SKM-1 (cell line): ENCODE results near the gene ADCY10.
"Not testable (repeated sequence)": the region's sequence is repeated elsewhere in the genome, so short reads cannot be mapped to it uniquely, and the experiment has no call there.

Experiments
- DNase-seq: peaks from one replicate; lab custom pipeline; 2025; ENCODE audit not compliant: unreplicated experiment; lab: John Stamatoyannopoulos, UW

ADCY10 gene

DNA sequence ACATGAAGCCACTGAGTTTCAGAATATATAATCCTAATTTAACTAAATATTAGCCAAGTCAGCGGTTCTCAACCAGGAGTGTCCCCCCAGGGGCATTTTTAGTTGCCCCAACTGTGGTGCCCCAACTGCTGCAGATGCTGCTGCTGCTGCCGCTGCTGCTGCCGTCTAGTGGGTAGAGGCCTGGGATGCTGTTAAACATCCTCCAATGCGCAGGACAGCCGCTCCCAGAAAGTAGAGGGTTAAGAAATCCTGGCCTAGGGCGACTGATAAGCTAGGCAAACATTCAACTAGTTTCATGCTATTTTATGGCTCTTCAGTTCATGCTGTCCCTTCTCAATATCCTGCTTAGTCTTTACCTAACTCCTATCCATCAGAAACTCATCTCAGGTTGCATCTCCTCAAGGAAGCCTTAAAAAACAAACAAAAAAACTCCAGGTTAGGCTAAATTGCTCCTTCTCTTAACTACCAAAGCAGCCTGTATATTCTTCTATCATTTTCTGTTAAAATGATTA, 12.6 kb upstream of the ADCY10 start:
- no peak for DNase-seq

DNA sequence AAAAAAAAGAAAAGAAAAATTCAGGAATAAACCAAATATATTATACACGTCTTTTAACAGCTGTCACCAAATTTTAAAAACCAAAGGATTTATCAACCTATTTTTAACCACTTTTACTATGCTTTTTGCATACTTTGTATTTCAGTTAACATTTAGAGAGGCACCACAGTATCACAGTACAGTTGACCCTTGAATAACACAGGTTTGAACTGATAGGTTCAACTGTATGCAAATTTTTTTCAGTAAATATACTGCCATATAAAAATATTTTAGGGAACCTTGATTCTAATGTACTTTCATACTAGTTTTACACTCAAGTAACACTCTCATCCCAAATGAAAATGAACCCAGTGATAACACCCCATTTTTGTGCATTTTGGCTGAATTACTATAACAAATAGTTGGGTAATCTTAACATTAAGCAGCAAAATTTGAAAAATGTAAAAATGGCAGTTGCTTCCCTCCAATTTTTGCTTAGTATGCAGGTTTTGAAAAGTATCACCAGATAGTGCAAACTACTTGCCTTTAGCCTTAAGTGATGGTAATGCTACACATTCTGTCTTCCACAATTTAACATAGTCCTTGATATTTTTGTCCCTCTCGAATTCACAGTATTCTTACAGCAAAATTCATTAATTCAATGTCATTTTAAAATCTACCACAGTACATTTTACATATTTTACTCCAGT, 10.8 kb upstream of the ADCY10 start:
- DNase-seq, result no peak

DNA sequence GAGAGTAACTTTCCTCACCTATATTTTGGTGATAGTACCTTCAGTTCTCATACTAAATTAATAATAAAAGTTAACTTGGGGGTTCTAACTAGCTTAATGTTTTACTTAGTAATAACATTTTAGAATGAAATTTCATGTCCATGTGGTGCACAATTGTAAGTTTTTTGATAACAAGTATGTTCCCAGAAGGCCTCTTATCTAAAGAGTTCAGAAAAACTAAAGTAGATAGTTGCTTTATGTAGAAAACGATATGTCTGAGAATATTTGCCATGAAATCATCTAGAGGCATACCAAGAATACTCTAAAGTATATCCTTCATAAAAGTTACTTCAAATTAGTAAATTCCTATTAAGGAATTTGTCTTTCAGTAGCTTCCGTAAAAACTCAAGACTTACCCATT, 10.2 kb upstream of the ADCY10 start:
- no peak for DNase-seq

DNA sequence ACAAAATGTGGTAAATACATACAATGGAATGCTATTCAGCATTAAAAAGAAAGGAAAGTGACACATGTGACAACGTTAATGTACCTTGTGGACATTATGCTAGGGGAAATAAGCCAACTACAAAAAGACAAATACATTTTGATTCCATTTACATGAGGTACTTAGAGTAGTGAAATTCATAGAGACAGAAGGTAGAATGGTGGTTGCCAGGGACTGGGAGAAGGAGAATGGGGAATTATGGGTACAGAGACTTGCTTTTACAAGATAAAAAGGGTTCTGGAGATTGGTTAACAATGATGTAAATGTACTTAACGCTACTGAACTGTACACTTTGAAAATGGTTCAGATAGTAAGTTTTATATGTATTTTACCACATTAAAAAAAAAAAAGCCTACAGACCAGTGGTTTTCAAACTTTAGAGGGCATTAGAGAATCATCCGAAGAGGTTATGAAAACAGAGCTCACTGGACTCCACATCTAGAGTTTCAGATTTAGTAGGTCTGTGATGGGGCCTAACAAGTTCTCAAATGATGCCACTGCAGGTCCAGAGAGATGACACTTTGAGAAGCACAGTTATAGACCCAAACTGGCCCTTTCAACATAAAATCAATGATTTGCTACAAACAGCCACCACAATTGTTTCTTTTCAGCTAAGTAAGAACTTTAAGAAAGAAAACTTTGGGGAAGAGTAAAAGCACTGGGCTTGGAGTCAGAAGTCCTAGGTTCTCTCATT, 9.6 kb upstream of the ADCY10 start:
- DNase-seq, result no peak

DNA sequence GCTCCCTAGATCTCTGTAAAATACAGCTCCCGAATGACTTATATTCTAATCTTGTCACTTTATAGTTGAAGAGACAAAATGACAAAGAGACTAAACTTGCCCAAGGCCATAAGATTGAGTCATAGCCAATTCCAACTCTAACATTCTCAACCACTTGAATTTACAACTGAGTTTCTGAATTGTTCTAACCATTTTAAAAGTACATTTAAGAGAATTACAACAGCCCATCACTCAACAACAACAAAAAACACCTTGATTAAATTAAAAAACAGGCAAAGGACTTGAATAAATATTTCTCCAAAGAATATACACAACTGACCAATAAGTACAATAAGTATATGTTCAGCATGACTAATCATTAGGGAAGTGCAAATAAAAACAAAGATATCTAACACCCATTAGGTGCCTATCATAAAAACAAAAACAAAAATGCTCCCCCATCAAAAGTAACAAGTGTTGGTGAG, 8.7 kb upstream of the ADCY10 start:
- no peak for DNase-seq

DNA sequence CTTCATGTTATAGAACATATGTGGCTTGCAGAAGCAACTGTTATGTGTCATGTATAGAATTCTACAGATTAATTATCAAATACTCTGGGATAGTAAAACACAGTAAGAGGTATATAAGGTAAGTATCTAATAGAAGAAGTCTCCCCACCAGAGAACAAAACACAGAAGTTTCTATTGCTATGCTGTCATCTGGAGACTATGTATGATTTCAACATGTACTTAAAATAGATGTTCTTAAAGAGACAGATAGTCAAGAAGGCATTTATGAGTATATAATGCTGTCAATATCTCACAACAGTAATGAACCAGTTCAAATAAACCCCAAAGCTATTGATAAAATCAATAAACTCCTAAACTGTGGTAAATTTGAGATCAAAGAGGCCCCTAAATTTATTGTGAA, 8.1 kb upstream of the ADCY10 start:
- no peak for DNase-seq

DNA sequence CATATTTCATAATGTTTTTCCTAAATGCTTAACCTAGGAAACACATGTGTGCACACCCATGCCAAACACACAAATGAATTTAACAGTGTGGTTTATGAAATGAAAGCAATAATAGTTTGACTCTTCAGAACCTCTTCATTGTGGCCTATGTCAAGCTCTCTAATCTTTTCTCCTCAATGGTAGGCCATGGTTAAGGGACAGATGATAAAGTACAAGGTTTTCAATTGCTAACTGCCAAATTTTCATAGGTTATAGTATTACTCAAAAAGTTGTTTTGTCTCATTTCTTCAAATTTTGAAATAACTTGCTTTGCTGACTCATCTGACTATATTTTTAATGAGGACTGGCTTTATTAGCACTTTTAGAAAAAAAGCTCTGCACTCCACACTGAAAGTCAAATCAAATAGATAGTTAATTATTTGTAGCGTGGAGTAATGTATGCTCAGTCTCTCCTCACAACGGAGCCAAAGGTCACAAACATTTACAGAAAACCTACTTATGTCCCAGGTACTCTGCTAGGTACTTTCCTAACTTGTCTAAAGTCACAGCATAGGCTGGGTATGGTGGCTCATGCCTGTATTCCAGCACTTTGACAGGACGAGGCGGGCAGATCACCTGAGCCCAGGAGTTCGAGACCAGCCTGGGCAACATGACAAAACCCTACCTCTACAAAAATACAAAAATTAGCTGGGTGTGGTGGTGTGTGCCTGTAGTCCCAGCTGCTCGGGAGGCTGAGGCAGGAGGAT, 3.0 kb upstream of the ADCY10 start:
- no peak for DNase-seq

DNA sequence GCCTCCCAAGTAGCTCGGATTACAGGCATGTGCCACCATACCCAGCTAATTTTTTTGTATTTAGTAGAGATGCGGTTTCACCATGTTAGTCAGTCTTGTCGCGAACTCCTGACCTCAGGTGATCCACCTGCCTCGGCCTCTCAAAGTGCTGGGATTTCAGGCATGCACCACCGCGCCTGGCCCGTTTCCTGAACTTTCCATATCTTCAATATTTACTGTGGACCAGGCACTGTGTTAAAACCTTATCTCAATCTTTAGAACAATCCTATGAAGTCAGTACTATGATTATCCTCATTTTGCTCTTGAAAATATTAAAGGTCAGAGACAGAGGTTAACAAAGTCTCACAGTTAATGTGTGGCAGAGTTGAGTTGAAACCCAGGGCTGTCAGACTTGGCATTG, 1.6 kb upstream of the ADCY10 start:
- no peak for DNase-seq

DNA sequence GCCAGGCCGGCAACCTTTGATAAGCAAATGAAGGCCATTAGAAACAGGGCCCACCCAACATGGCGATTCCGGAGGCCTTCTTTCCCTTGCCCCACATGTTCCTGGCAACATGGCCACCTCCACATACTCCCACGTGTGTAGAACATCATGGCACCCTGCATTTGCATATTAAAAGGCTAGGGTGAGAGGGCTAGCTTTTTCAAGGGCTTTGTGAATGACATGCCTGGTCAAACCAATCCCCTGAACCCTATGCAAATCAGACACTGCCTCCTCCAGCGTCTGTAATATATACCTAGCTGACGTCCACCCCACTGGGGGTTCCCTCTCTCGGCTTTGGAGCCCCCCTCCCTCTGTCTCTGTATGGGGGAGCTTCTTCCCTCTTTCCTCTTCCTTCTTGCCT, 1.6 kb downstream of the ADCY10 start:
- no peak for DNase-seq

DNA sequence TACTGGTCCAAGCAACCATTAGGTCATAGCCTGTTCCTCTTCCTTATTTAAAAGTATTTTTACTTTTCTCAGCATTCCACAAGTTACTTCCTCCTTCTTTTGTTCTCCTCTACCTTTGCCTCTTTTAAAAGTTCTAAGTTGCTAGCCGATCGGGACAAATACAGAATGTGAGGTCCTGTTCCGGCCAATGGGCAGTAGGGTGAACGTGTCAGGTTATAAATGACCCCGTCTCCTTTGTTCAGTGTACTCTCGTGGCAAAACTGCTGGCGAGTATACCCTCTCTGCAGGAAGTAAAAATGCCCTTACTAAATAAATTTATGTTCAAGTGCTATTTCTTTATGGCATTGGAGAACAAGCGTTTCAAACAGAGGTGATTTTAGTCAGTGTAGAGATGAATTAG, 2.5 kb downstream of the ADCY10 start:
- DNase-seq, result no peak

DNA sequence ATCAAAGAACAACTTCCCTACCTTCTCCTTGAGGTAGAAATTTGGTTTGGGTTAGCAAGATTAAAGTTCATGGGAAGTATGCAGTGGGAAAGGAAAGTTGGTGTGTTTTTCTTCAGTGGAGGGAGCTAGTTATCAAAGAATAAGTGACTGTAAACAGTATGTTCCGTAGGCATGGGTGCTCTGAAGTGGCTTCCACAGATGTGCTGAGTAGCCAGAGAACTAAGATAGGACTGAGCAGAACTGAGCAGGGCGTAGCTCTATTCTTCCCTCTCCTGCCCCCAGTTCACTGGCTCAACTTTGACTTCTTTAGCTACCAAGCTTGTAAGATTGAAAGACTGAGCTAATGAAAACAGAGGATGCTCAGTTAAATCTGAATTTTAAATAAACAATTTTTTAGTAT, 3.4 kb downstream of the ADCY10 start:
- DNase-seq, result no peak

DNA sequence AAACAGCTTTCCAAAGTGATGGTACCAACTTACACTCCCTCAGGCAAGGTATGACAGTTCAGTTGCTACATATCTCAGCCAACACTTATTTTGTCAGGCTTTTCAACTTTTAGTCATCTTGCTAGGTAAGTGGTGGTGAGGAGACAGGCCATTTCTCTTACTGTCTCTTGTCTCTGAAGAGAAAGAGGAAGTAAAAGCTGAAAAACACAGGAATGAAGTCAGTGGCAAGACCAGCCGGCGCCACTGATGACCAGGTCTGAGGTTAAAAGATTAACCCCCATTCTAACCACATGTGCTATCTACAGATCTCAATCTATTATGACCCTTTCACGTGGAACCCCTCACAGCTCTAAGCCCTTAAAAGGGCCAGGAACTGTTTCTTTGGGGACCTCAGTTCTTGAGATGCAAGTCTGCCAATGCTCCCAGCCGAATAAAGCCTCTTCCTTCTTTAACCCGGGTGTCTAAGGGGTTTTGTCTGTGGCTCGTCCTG, 4.2 kb downstream of the ADCY10 start:
- DNase-seq, result no peak

DNA sequence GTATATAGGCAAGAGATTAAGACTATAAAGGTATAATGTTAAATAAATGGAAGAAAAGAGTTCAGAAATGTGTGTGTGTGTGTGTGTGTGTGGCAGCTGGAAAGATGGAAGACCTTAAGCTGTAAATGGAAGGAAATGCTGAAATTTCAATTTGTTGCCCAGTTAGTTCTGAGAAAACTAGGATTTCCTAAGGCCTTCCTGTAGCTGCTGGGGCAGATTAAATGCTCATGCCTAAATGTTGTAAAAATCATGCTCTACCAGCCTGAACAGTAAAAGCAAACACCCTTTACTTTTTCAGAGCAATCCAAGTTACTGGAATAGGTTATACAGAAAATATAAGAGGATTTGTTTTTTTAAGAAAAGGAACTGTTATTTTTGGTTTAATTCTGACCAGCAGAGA, 8.3 kb downstream of the ADCY10 start:
- DNase-seq, result peak; percentile 47

DNA sequence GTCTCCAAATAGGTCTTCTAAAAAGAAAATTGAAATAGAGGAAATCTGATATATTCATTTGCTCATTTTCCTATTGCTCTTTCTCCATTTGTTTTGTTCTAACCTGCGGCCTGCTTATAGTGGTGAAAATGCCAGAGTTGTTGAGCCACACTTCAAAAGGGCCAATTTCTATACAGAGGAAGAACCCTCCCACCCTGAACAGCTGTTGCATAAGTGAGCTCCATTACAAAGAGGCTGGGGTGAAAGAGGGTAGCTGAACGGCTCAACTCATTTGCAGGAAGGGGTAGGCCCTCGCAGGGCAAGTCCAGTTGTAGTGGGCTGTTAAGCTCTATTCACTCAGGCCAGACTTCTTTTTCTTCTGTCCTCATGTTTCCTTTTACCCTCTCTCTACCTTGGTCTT, 8.8 kb downstream of the ADCY10 start:
- peak; percentile 89 for DNase-seq

DNA sequence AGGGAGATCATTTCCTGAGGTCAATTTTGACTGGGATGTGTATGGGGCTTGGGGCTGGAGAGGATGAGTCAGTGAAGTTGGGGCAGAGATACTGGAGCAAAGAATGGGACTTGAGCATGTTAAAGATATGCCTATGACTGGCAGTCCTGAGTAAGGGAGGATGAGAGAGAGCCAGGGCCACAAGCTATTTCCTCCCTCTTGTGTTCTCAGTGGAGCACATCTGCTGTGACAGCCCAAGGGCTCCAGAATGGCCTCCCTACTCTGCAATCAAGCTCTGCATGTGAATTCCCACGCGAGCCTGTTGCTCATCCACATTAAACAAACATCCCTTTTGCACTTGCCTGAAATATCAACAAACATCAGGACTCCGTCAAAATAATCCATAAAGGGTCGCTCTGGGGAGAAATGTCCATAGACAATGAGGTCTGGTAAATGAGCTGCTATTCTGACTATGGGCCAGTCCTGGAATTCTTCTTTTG, 9.2 kb downstream of the ADCY10 start:
- DNase-seq, result no peak

DNA sequence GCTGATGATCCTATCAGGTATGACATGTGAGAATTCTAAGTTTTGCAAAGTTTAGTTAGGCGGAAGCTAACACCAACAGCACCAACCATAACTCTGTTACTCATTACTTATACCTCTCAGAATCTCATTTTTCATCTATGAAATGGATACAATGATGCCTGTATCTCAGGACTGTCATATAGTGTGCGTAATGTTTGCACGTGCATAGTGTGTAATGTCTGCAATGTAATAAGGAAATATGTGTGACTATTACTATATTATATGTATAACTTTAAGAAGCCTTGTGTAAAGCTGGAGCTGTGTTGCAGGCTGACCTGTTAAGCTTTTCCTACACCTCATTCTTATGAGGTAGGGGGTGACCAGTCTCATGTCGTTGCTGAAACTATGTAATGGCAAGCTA, 13.0 kb downstream of the ADCY10 start:
- DNase-seq, result no peak

DNA sequence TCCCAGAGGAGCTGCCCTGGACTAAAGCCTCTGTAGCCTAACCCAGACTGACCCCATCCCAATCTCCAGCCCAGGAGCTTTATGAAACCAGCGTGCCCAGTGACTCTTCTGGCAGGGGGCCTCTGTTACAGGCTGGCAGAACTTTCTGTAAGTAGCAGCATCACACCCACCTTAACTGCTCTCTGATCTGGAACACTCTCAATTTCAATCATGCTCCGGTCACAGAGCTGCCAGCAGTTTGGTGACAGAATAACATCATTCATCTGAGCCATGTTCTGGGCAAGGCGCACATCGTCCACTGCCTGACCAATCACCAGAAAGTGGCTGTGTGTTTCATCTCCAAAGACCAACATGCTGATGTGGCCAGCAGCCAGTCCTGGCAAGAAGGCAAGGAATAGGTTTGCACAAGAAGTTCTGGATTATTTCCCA, 14.7 kb downstream of the ADCY10 start:
- DNase-seq, result no peak

DNA sequence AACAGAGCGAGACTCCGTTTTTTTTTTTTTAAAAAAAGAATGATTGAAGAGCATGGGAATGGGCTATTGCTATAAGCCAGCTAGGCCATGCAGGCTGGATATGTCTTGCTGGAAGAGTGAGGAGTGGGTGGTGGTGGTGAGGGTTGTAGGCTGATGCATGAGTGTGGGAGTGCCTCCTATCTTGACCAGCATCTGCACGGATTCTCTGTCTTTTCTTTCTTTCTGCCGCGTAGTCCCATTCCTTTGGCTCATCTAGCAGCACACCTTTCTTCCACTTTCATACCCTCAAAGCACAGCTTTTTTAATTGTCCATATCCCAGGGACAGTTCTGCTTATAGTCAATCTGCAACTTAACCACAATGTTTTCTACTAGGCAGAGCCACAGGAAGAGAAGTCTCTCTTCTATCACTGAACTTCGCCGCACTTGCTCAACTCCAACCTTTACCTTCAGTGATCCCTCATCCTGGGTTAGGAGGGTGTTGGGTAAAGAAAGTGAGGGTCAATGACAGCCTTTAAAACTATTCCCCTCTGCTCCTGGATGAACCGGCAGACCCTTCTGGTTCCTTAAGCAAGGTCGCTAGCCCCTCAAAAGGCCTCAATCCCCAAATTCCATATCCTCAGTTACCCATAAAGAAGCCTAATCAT, 15.2 kb downstream of the ADCY10 start:
- no peak for DNase-seq

DNA sequence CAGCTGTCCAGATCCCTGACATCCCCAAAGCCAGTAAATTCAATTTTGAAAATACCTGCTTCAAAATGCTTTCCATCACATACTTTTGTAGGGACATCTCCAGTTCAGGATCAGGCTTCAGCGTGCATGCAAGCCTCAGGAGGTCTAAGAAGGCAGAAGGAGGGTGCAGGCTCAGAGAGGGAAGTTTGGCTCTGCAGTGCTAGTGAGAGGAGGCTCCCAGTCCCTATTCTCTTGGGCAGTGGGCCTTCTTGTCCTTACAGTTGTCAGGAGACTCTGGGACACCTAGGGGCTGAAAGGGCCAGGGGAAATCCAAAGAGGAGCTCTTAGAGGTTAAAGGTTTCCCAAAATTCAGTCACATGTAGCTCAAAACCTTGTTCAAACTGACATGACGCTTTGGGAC, 20.1 kb downstream of the ADCY10 start:
- no peak for DNase-seq

DNA sequence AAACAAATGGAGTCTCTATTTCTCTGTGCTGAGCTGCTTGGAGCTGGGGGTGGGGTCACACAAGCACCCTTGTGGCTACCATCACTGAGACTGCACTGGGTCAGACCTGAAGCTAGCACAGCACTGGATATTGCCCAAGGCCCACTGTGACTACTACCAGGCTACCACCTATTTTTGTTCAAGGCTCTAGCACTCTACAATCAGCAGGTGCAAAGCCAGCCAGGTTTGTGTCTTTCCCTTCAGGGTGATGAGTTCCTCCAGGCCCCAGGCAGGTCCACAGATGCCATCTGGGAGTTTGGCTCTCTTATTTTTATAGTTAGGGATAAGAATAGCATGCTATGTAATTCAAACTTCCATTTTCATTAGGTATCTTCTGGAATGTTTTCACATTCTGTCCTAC, 23.5 kb downstream of the ADCY10 start:
- DNase-seq, result no peak

DNA sequence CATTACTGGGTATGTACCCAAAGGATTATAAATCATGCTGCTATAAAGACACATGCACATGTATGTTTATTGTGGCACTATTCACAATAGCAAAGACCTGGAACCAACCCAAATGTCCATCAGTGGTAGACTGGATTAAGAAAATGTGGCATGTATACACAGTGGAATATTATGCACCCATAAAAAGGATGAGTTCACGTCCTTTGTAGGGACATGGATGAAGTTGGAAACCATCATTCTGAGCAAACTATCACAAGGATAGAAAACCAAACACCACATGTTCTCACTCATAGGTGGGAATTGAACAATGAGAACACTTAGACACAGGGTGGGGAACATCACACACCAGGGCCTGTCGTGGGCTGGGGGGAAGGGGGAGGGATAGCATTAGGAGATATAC, 26.7 kb downstream of the ADCY10 start:
- not testable (repeated sequence) for DNase-seq
